Right ventricle myocardium inferior (tissue), 1 donor: ENCODE measurements around the gene C3orf70. TPM values are rescaled to one million over a fixed set of nuclear protein-coding genes. Genes with fewer than 3 reads are reported as not detected.

Source experiments
- ATAC-seq: fragments of 200-7000 bp; cut with Tn5 transposase; one replicate; pipeline ENCODE4 v1.9.1; 2020; ENCODE audit warnings: mild to moderate bottlenecking, moderate library complexity
- DNase-seq: peaks from one replicate; pipeline ENCODE4 v3.0.0; 2021; ENCODE audit errors: missing footprints
- intact Hi-C: fragments of 100-400 bp; cut with DNase I; formaldehyde crosslinking; loops from one replicate; pipeline ENCODE4 v1.11.0; 2022
- total RNA-seq: library from RNA; stranded (reverse); fragmentation: NEBNext Ultra II Directional; extraction: Animal tissue kit (Norgen Biotek cat#: 25700); gene quantifications from one replicate; pipeline ENCODE4 v1.2.1, GENCODE V29; 2021
- donor health status: DM: no; HTN: yes; CAD: no; lungs with severe emphysema.

C3orf70 gene
- total RNA-seq, 1 donor from 2014 or later, result 2.0 TPM

- no peak for DNase-seq
- ATAC-seq, result no peak
Observed at GRCh38 chr3:185094697-185095096, 58.2 kb downstream of the C3orf70 start.

GRCh38 chr3:185093116-185093515 is 59.7 kb downstream of the C3orf70 start:
- DNase-seq, result no peak
- intact Hi-C loops, result no loop called here
- no peak for ATAC-seq

More at GRCh38 chr3:185094697-185095096, 58.2 kb downstream of the C3orf70 start:
- intact Hi-C loops, result no loop called here

GRCh38 chr3:185090811-185091210 is 62.0 kb downstream of the C3orf70 start:
- intact Hi-C loops, result no loop called here

GRCh38 chr3:185089751-185090150 is 63.1 kb downstream of the C3orf70 start:
- DNase-seq, result no peak
- no peak for ATAC-seq
- intact Hi-C loops, result no loop called here

More at GRCh38 chr3:185090811-185091210, 62.0 kb downstream of the C3orf70 start:
- no peak for DNase-seq
- ATAC-seq, result no peak

GRCh38 chr3:185089343-185089742 is 63.5 kb downstream of the C3orf70 start:
- ATAC-seq, result no peak
- no peak for DNase-seq
- intact Hi-C loops, result no loop called here

GRCh38 chr3:185087419-185087818 is 65.4 kb downstream of the C3orf70 start:
- no peak for ATAC-seq
- intact Hi-C loops, result no loop called here
- DNase-seq, result no peak

GRCh38 chr3:185084901-185085300 is 68.0 kb downstream of the C3orf70 start:
- no peak for DNase-seq
- no peak for ATAC-seq
- intact Hi-C loops, result no loop called here

GRCh38 chr3:185084402-185084801 is 68.5 kb downstream of the C3orf70 start:
- intact Hi-C loops, result no loop called here
- no peak for ATAC-seq
- DNase-seq, result no peak

- DNase-seq (no peak), ATAC-seq (no peak)
- intact Hi-C loops, result no loop called here
Observed at GRCh38 chr3:185082829-185083228, 70.0 kb downstream of the C3orf70 start.

GRCh38 chr3:185082149-185082548 is 70.7 kb downstream of the C3orf70 start:
- intact Hi-C loops, result no loop called here
- ATAC-seq (no peak), DNase-seq (no peak)

GRCh38 chr3:185081521-185081920 is 71.3 kb downstream of the C3orf70 start:
- ATAC-seq (no peak), DNase-seq (no peak)
- intact Hi-C loops, result no loop called here

GRCh38 chr3:185079625-185080024 is 73.2 kb downstream of the C3orf70 start:
- no peak for ATAC-seq
- no peak for DNase-seq
- intact Hi-C loops, result no loop called here

- DNase-seq (no peak), ATAC-seq (no peak)
- intact Hi-C loops, result no loop called here
Observed at GRCh38 chr3:185076219-185076618, 76.6 kb downstream of the C3orf70 start.

- intact Hi-C loops, result no loop called here
Observed at GRCh38 chr3:185075547-185075946, 77.3 kb downstream of the C3orf70 start.

GRCh38 chr3:185071287-185071800 is 81.5 kb downstream of the C3orf70 start:
- intact Hi-C loops, result no loop called here
- no peak for DNase-seq
- ATAC-seq, result no peak

More at GRCh38 chr3:185075547-185075946, 77.3 kb downstream of the C3orf70 start:
- DNase-seq (no peak), ATAC-seq (no peak)

GRCh38 chr3:185070491-185071286 is 82.2 kb downstream of the C3orf70 start:
- DNase-seq (no peak), ATAC-seq (peak; percentile 50)
- intact Hi-C loops, result no loop called here

- intact Hi-C loops, result no loop called here
- no peak for DNase-seq
- ATAC-seq, result no peak
Observed at GRCh38 chr3:185069037-185070030, 83.5 kb downstream of the C3orf70 start.

- ATAC-seq, result no peak
- intact Hi-C loops, result no loop called here
- DNase-seq, result no peak
Observed at GRCh38 chr3:185067173-185067572, 85.7 kb downstream of the C3orf70 start.

- ATAC-seq (no peak), DNase-seq (no peak)
- intact Hi-C loops, result no loop called here
Observed at GRCh38 chr3:185066251-185066650, 86.6 kb downstream of the C3orf70 start.
